ENCODE measurements around the gene GNB5.
"Not testable (repeated sequence)": the region's sequence is repeated elsewhere in the genome, so short reads cannot be mapped to it uniquely, and the experiment has no call there.

The GNB5 gene

DNA sequence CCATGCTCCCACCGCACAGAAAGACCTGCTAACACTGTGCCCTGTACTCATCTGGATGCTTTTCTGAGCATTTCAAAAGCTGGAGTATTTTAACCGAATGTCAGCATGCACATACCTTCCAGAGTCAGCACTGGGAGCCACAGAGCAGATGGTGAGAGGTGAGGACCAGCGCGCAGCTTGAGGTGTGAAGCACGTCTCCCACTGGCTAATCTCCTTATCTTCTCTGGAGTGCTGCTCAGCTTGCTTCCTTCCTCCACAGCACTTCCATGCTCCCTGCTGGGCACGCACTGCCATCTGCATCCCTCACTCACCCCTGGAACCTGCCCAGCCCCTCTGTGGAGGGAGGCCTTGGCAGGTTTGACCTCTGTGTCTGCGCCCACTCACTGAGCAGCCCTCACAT is at the start of gene GNB5:
TSS of gene GNB5 (minus strand) at position 186 of the 400 bp plus-strand sequence. CDS start 6,716 bp downstream, outside the sequence.
- no peak for DNase-seq

- no peak for DNase-seq
Measured at GRCh38 chr15:52240166-52240565, 49.0 kb upstream of the GNB5 start.

DNA sequence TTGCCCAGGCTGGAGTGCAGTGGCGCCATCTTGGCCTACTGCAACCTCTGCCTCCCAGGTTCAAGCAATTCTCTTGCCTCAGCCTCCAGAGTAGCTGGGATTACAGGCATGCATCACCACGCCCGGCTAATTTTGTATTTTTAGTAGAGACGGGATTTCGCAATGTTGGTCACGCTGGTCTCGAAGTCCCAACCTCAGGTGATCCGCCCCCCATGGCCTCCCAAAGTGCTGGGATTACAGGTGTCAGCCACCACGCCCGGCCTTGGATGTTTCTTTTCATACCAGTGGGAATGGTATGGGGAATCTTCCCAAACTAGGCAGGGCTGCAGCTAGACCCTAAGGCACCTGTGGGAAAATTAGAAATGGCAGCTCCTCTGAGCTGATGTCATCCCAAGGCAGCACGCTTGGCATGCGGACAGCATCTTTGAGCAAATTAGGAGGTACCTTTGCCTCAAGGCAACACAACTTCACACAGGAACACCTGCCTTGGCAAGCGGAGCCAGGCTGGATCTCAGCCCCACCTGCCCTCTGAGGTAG is 47.9 kb upstream of the GNB5 start:
- not testable (repeated sequence) for DNase-seq

DNA sequence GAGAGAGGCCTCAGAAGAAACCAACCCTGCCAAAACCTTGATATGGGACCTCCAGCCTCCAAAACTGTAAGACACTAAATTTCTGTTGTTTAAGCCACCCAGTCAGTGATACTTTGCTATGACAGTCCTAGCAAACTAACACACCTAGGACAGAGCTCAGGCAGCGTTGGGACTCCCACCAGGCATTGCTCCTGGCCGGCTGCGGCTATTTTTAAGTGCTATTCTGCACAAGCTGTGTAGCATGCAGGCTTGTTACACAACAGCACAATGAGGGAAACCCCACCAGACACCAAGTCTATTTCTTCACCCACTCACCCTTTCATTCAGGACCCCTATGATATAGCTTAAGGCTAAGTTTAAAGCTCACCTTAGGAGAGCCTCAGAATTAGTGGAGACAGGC is 47.0 kb upstream of the GNB5 start:
- no peak for DNase-seq

DNA sequence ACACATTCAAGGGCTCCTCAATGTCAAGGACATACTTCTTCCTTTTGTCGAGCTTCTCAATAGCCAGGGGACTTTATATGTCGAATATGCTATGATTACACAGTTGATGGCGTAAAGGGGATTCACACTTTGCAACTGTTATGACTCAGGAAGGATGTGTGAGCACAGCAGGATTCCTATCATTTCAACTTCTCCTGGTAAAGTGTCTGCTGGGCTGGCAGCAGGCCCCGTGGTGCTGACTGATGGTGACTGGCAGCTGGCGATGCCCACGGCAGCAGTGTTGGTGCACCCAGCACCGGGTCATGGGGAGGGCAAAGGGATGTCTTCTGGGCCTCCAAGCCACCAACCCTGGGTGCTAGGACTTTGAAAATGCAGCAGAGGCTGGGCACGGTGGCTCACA is 44.8 kb upstream of the GNB5 start:
- no peak for DNase-seq

GRCh38 chr15:52234596-52235541 is 43.7 kb upstream of the GNB5 start:
- DNase-seq, result peak in 1 of 2 donors; percentile 65

DNA sequence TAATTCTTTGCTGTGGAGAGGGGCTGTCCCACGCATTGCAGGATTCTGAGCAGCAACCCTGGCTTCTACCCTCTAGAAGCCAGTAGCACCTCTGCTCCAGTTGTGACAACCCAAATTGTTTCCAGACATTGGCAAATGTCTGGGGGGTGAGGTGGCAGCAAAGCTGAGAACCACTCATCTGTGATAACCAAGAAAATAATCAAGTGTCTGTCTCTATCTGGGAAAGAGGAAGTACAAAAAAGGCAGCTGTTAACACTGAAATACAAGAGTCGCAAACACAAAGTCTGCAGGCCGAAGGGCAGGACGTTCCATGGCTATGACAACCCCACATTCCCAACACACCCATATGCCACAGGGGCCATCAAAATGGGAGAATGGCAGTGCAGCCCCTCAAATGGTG is 42.2 kb upstream of the GNB5 start:
- DNase-seq, result peak in 1 of 2 donors; percentile 65

GRCh38 chr15:52232327-52232726 is 41.1 kb upstream of the GNB5 start:
- no peak for DNase-seq

- DNase-seq, result no peak
Measured at GRCh38 chr15:52230073-52230472, 38.9 kb upstream of the GNB5 start.

DNA sequence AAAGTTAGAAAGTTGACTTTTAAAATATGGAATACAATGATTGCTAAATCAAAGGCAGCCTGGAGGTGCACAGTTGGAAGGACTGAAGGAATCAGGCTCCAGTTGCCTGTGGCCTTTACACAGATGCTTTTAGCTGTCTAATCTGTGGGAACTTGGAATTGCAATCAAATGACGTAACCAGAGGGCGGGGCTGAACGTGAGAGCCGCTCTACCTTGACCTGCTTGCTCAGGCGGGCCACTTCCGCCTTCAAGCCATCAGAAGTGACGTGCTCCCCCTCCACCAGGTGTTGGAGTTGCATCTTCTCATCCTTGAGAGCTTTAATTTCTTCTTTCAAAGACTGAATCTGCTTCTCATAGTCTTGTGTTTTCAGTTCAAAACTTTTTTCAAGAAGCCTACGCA is 37.7 kb upstream of the GNB5 start:
- DNase-seq, result peak in 1 of 2 donors; percentile 85

- peak; percentile 80 to 83 for DNase-seq
Measured at GRCh38 chr15:52227456-52227855, 36.3 kb upstream of the GNB5 start.

DNA sequence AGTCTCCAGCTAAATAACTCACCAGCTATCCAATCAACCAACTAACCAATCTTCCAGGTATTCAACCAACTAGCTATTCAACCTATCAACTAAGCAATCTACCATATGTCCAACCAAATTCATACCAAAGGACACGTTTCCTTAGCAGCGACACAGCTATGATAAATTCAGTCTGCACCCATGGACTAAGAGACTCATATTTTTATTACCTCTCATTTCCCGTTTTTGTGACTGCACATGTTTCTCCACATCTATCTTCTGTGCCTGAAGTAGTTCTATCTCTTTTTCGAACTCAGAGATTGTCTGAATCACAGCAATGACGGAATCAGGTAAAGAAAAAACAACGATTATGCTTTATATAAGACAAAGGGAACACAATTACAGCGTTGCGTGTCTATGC is 34.0 kb upstream of the GNB5 start:
- no peak for DNase-seq

DNA sequence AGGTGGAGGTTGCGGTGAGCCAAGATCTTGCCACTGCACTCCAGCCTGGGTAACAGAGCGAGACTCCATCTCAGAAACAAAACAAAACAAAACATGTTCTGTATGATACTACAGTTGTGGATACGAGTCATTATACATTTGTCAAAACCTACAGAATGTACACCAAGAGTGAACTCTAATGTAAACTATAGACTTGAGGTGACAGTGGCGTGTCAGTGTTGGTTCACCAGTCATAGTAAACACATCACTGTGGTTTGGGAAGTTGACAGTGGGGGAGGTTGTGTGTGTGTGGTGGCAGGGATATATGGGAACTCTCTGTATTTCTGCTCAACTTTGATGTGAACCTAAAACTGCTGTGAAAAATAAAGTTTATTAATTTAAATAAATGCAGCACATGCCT is 33.0 kb upstream of the GNB5 start:
- no peak for DNase-seq

DNA sequence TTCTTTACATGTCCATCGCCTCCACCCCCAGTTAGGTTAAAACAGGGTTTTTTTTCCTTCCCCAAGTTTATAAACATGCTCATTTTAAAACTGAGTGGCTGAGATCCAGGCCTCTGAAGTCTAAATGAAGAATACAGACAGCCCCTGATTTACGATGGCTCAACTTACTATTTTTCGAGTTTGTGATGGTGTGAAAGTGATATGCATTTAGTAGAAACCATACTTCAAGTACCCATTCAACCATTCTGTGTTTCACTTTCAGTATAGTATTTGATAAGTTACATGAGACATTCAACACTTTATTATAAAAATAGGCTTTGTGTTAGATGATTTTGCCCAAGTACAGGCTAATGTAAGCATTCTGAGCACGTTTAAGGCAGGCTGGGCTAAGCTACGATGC is 30.5 kb upstream of the GNB5 start:
- DNase-seq, result peak in 1 of 2 donors; percentile 5

- peak in 1 of 2 donors; percentile 35 for DNase-seq
Measured at GRCh38 chr15:52220937-52221660, 29.9 kb upstream of the GNB5 start.

- DNase-seq, result no peak
Measured at GRCh38 chr15:52220251-52220650, 29.1 kb upstream of the GNB5 start.

DNA sequence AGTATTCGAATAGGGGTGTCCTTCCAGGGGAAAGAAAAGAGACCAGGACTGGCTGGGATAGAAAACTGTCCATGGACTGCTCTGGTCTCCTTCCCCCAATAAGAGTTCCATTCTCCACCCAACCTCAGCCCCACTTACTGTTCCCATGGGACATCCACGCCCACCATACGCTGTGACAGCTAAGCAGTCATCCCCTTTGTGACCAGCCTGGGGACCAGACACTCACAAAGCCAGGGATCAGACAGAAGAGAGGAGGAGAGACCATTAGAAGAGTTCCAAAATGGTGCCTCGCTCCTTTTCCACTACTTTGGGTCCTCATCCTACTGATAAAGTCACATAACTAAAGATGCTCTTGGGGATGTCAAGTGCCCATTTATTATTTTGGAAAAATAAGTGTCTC is 27.6 kb upstream of the GNB5 start:
- no peak for DNase-seq

- no peak for DNase-seq
Measured at GRCh38 chr15:52218371-52218770, 27.2 kb upstream of the GNB5 start.

GRCh38 chr15:52217186-52217585 is 26.0 kb upstream of the GNB5 start:
- DNase-seq, result peak; percentile 16 to 22

DNA sequence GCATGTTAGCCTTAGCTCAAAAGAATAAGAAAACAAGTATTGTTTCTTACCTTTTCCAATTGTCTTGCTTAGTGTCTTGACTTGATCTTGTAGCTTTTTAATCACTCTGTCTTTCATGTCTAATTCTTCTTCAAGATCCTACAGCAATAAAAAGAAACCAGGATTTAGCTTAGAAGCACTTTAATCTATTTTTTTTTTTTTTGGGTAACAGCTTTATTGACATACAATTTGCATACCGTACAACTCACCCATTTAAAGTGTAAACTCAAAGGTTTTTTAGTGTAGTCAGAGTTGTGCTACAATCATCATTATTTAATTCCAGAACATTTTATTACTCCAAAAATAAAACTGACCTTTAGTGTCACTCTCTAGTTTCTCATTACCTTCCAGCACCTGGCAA is 23.4 kb upstream of the GNB5 start:
- no peak for DNase-seq

- DNase-seq, result no peak
Measured at GRCh38 chr15:52213206-52213605, 22.0 kb upstream of the GNB5 start.

DNA sequence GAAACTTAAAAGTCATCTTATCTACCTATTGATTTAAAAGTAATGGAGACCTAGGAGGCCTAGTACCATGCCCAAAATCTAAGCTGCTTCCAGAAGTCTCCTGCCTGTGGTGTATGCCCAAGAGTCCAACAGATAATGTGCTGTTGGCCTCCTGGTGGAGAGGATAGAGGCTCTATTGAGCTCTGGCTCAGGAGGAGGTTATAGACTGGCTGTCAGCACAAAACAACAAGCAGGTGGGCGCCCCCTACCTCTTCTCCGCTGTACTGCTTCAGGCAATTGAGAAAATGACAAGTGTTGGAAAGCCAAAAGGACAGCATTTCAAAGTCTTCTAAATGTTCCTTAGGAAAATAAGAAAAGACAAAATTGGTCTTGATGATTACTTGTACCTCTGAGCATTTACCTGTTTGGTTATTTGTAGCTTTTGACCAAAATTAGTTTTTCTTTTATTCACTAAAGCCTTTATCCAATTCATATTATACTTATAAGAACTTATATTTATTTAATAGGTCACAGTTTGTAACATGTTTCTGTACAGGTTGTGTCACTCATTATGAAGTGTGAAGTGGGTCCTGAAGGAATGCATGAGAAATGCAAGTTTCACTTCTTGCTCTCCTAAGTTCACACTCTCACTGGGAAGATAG is 17.2 kb upstream of the GNB5 start:
- peak; percentile 64 to 76 for DNase-seq

DNA sequence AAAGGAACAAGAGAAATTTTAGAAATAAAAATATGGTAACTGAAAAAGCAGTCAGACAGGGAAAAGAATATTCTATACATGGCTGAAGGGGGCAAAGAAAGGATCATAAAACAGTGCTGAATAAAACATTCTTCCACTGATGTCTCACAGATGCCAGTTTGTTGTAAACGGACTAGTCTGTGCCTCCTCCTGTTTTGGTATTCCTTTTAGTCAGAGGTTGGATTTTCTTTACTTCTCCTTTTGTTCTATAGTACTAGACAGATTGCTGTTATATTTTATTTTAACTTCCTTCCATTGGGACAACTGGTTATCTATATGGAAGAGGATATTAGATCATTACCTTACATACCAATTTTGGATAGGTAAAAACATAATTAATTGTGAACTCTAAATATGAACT is 16.0 kb upstream of the GNB5 start:
- no peak for DNase-seq

Measured in CD4-positive, alpha-beta T cell treated with Interleukin-1 beta for 1 hour (primary cell).